ENCODE results near the gene METTL25. TPM values are rescaled to one million over a fixed set of nuclear protein-coding genes. Genes with fewer than 3 reads are reported as not detected.

The METTL25 gene
- polyA plus RNA-seq, 1 donor (not counting 4 experiments of a cell fraction or from before 2014, with no cell fraction given), result 6.0 TPM

DNA sequence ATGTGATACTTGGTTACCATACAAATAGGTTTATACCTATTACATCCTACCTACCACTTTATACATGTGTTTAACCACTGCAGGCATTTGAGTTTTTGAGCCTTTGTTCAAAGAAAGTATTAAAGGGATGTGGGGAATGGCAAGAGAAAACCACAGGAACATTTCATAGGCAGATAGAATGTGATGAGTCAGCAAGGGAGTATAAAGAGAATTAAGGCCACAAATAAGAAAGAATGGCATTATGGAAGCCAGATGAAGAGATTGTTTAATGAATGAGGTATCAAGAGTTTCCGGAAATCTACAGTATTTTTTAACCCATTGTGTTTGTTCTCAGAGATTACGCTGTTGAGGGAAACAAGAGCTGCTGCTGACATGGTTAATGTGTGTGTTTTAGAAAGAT, 66.9 kb downstream of the METTL25 start:
- Histone ChIP-seq H3K4me1 (ENCODE audit: control insufficient read depth, extremely low read depth, insufficient read depth, low read length) (peaks cover 6% of the 10 kb centered on the region), H3K4me2 (ENCODE audit: control insufficient read depth, extremely low read depth, insufficient read depth, low read depth, low read length) (no peak overlapping the region), H3K9ac (ENCODE audit: control insufficient read depth, extremely low read depth, insufficient read depth, low read length) (no peak overlapping the region), H3K79me2 (ENCODE audit: control insufficient read depth, insufficient read depth, low read length) (no peaks in the 10 kb centered on the region), H3K4me3 (ENCODE audit: control insufficient read depth in 2 of 3, extremely low read depth in 1 of 3, insufficient read depth in 2 of 3, low read depth in 1 of 3, low read length in 3 of 3) (no peak overlapping the region), H3K9me1 (ENCODE audit: control insufficient read depth, extremely low read depth, insufficient read depth, low read length) (no peaks in the 10 kb centered on the region), H3K9me3 (ENCODE audit: control insufficient read depth, low read depth, low read length) (no peaks in the 10 kb centered on the region), H3K27ac (ENCODE audit: control insufficient read depth, insufficient read depth, low read length) (no peak overlapping the region), H4K20me1 (ENCODE audit: control insufficient read depth, extremely low read depth, insufficient read depth, low read length) (no peaks in the 10 kb centered on the region), H3K36me3 (ENCODE audit: control insufficient read depth in 2 of 2, extremely low read depth in 1 of 2, insufficient read depth in 2 of 2, low read length in 2 of 2) (no peaks in the 10 kb centered on the region), H2AFZ (ENCODE audit: control insufficient read depth, low read length) (peak overlapping the region; percentile 22), H3K27me3 (ENCODE audit: control insufficient read depth, extremely low read depth, insufficient read depth, low read length) (no peaks in the 10 kb centered on the region)
- TF ChIP-seq CTCF (optimal IDR thresholded peaks at IDR 0.05 in 1 of 3, IDR thresholded peaks at IDR 0.05 in 1 of 3, conservative IDR thresholded peaks at IDR 0.05 in 1 of 3; ENCODE audit: extremely low read depth in 1 of 3, insufficient read depth in 2 of 3, low read length in 3 of 3) (no peak), EZH2 (IDR thresholded peaks at IDR 0.05; ENCODE audit: low read length) (no peak)
- DNase-seq (ENCODE audit: low read depth, low spot score) (no peak), FAIRE-seq (peak; percentile 89)
- dilution Hi-C loops (cut with MboI; ENCODE audit: extremely low pct_ligation_motif_present, low sequenced_read_pairs), result no loop called here

DNA sequence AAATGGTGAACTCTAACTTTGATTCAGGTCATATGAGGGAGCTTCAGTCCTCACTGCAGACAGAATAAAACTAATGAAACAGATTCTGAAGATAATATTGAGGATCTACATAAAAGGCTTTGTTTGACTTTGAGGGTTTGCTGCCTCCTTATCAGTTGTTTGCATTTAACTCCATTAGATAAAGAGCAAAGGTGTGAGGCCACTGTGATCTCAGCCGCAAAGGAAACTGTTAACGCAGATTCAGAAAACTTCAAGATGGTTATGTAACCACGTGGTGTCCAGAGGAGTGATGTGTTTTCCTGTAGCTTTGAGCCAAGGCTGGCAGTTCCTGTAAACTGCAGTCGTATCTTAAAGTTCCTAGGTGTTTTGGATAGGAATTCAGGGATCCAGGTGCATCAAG, 67.8 kb downstream of the METTL25 start:
- DNase-seq (ENCODE audit: low read depth, low spot score), result no peak
- TF ChIP-seq CTCF (optimal IDR thresholded peaks at IDR 0.05 in 1 of 3, IDR thresholded peaks at IDR 0.05 in 1 of 3, conservative IDR thresholded peaks at IDR 0.05 in 1 of 3; ENCODE audit: extremely low read depth in 1 of 3, insufficient read depth in 2 of 3, low read length in 3 of 3) (no peak), EZH2 (IDR thresholded peaks at IDR 0.05; ENCODE audit: low read length) (no peak)
- Histone ChIP-seq H4K20me1 (ENCODE audit: control insufficient read depth, extremely low read depth, insufficient read depth, low read length) (no peaks in the 10 kb centered on the region), H3K9ac (ENCODE audit: control insufficient read depth, extremely low read depth, insufficient read depth, low read length) (no peak overlapping the region), H3K4me2 (ENCODE audit: control insufficient read depth, extremely low read depth, insufficient read depth, low read depth, low read length) (no peak overlapping the region), H3K27ac (ENCODE audit: control insufficient read depth, insufficient read depth, low read length) (no peak overlapping the region), H3K36me3 (ENCODE audit: control insufficient read depth in 2 of 2, extremely low read depth in 1 of 2, insufficient read depth in 2 of 2, low read length in 2 of 2) (no peaks in the 10 kb centered on the region), H3K27me3 (ENCODE audit: control insufficient read depth, extremely low read depth, insufficient read depth, low read length) (no peaks in the 10 kb centered on the region), H2AFZ (ENCODE audit: control insufficient read depth, low read length) (no peak overlapping the region), H3K4me3 (ENCODE audit: control insufficient read depth in 2 of 3, extremely low read depth in 1 of 3, insufficient read depth in 2 of 3, low read depth in 1 of 3, low read length in 3 of 3) (no peak overlapping the region), H3K4me1 (ENCODE audit: control insufficient read depth, extremely low read depth, insufficient read depth, low read length) (peaks cover 6% of the 10 kb centered on the region), H3K9me3 (ENCODE audit: control insufficient read depth, low read depth, low read length) (no peaks in the 10 kb centered on the region), H3K9me1 (ENCODE audit: control insufficient read depth, extremely low read depth, insufficient read depth, low read length) (no peaks in the 10 kb centered on the region), H3K79me2 (ENCODE audit: control insufficient read depth, insufficient read depth, low read length) (no peaks in the 10 kb centered on the region)
- no peak for FAIRE-seq
- dilution Hi-C loops (cut with MboI; ENCODE audit: extremely low pct_ligation_motif_present, low sequenced_read_pairs), result no loop called here
